Chondrocyte (in vitro differentiated cells): ENCODE measurements around the gene ATP6V1F. TPM values are rescaled to one million over a fixed set of nuclear protein-coding genes. Genes with fewer than 3 reads are reported as not detected.

Source experiments
- DNase-seq: peaks from one replicate; pipeline ENCODE4 v3.0.0; 2021; ENCODE audit warnings: mixed read lengths, low spot score
- H3K27ac Mint-ChIP-seq: one replicate; pipeline ENCODE4 v1.8.0; 2021; ENCODE audit warnings: mild to moderate bottlenecking, moderate library complexity, mixed read lengths; ENCODE audit not compliant: unreplicated experiment
- H3K27me3 Mint-ChIP-seq: 2 replicates; pipeline ENCODE4 v1.8.0; 2021; ENCODE audit warnings: low read depth, mixed read lengths
- H3K36me3 Mint-ChIP-seq: 2 replicates; pipeline ENCODE4 v1.8.0; 2021; ENCODE audit warnings: low read depth, mixed read lengths
- H3K4me1 Mint-ChIP-seq: 2 replicates; pipeline ENCODE4 v1.8.0; 2021; ENCODE audit warnings: low read depth, mild to moderate bottlenecking, mixed read lengths
- H3K4me3 Mint-ChIP-seq: one replicate; pipeline ENCODE4 v1.8.0; 2021; ENCODE audit warnings: mild to moderate bottlenecking, moderate library complexity, mixed read lengths; ENCODE audit not compliant: unreplicated experiment
- H3K9me3 Mint-ChIP-seq: 2 replicates; pipeline ENCODE4 v1.8.0; 2021; ENCODE audit warnings: low read depth, mixed read lengths
- CTCF ChIP-seq: fragments of 200-600 bp; sonication (generic); IDR thresholded peaks from 2 replicates; pipeline ENCODE4 v1.5.0; 2021; ENCODE audit warnings: antibody characterized with exemption, mild to moderate bottlenecking, moderate library complexity
- total RNA-seq: library from RNA; stranded (reverse); gene quantifications from 3 replicates; pipeline ENCODE4 v1.2.1, GENCODE V29; 2021

The ATP6V1F gene
- total RNA-seq, 1 donor from 2014 or later = 154 TPM

GRCh38 chr7:128874140-128875031 is 11.7 kb downstream of the ATP6V1F start:
- Mint-ChIP-seq H3K27ac (no peak overlapping the region), H3K36me3 (no peaks in the 10 kb centered on the region), H3K4me3 (no peak overlapping the region), H3K27me3 (peaks cover 2% of the 10 kb centered on the region), H3K9me3 (no peaks in the 10 kb centered on the region), H3K4me1 (peaks cover 5% of the 10 kb centered on the region)
- DNase-seq = no peak
- no peak for TF ChIP-seq CTCF

- H3K9me3 Mint-ChIP-seq = no peaks in the 10 kb centered on the region
- DNase-seq = peak; percentile 59
- no peak for TF ChIP-seq CTCF
- no peak overlapping the region for H3K27ac Mint-ChIP-seq
- peaks cover 2% of the 10 kb centered on the region for H3K27me3 Mint-ChIP-seq
- H3K4me3 Mint-ChIP-seq = no peak overlapping the region
- H3K4me1 Mint-ChIP-seq = no peaks in the 10 kb centered on the region
- no peaks in the 10 kb centered on the region for H3K36me3 Mint-ChIP-seq
These were observed 12.9 kb downstream of the ATP6V1F start for GRCh38 chr7:128875523-128875948.

GRCh38 chr7:128876127-128876526 is 13.5 kb downstream of the ATP6V1F start:
- Mint-ChIP-seq H3K4me1 (no peaks in the 10 kb centered on the region), H3K4me3 (no peak overlapping the region), H3K36me3 (no peaks in the 10 kb centered on the region), H3K27ac (no peak overlapping the region), H3K9me3 (no peaks in the 10 kb centered on the region), H3K27me3 (peaks cover 2% of the 10 kb centered on the region)
- TF ChIP-seq CTCF = no peak
- DNase-seq = peak; percentile 8

GRCh38 chr7:128876586-128876977 is 13.9 kb downstream of the ATP6V1F start:
- Mint-ChIP-seq H3K4me3 (no peak overlapping the region), H3K27ac (no peak overlapping the region)

More at GRCh38 chr7:128876586-128876977, 13.9 kb downstream of the ATP6V1F start:
- Mint-ChIP-seq H3K9me3 (no peaks in the 10 kb centered on the region), H3K36me3 (no peaks in the 10 kb centered on the region), H3K27me3 (peaks cover 2% of the 10 kb centered on the region), H3K4me1 (no peaks in the 10 kb centered on the region)
- peak; percentile 78 for DNase-seq
- no peak for TF ChIP-seq CTCF
